HEK293 (cell line): Measurements from ENCODE around the gene CCDC77.

Experiments used
- CTCF ChIA-PET: fragments of 350-600 bp; formaldehyde crosslinking; extraction: SDS; loops from one replicate; lab custom pipeline; 2021; ENCODE audit warnings: antibody characterized with exemption; lab: Yijun Ruan, JAX
- POLR2A ChIA-PET: fragments of 300-600 bp; formaldehyde crosslinking; extraction: SDS; loops from one replicate; lab custom pipeline; 2020; ENCODE audit warnings: antibody characterized with exemption, inconsistent platforms; lab: Yijun Ruan, JAX
- H3K27ac ChIP-seq: fragments of 200-500 bp; sonication (Bioruptor generic); 2 replicates; pipeline ENCODE4 v1.5.1; 2014; ENCODE audit warnings: low read depth, low read length, control low read depth, inconsistent platforms; ENCODE audit errors: extremely low read depth
- H3K36me3 ChIP-seq, 2 experiments: fragments of 200-500 bp in 1 of 2; sonication (Bioruptor generic) in 1 of 2; 1 replicate in 1 of 2; 2 replicates in 1 of 2; pipeline ENCODE4 v1.5.1; 2014 to 2017; ENCODE audit warnings: inconsistent platforms in 2 of 2, low read length in 2 of 2; ENCODE audit not compliant: control insufficient read depth in 2 of 2, insufficient read depth in 1 of 2
- H3K4me1 ChIP-seq: fragments of 200-500 bp; sonication (Bioruptor generic); 2 replicates; pipeline ENCODE4 v1.5.1; 2014; ENCODE audit warnings: mild to moderate bottlenecking, low read length, inconsistent platforms; ENCODE audit not compliant: control insufficient read depth, insufficient read depth
- H3K4me3 ChIP-seq: 2 replicates; pipeline ENCODE4 v1.5.1; 2011; ENCODE audit warnings: low read depth, mild to moderate bottlenecking, control low read depth, low read length, moderate library complexity
- H3K9me3 ChIP-seq: fragments of 200-500 bp; sonication (Bioruptor generic); 2 replicates; pipeline ENCODE4 v1.5.1; 2014; ENCODE audit warnings: low read depth, low read length, inconsistent platforms; ENCODE audit not compliant: control insufficient read depth, insufficient read depth
- BCL11B ChIP-seq: fragments of 450-650 bp; formaldehyde crosslinking; IDR thresholded peaks from 2 replicates; pipeline ENCODE4 v1.5.1; 2016; ENCODE audit warnings: low read depth, missing biosample characterization, missing genetic modification characterization
- EGR2 ChIP-seq: fragments of 450-650 bp; formaldehyde crosslinking; IDR thresholded peaks from 2 replicates; pipeline ENCODE4 v1.5.1; 2016; ENCODE audit warnings: low read depth, missing biosample characterization, missing genetic modification characterization
- FEZF1 ChIP-seq: fragments of 450-650 bp; formaldehyde crosslinking; IDR thresholded peaks from 2 replicates; pipeline ENCODE4 v1.5.1; 2016; ENCODE audit warnings: missing biosample characterization, missing genetic modification characterization
- GFI1B ChIP-seq: fragments of 450-650 bp; formaldehyde crosslinking; IDR thresholded peaks from 2 replicates; pipeline ENCODE4 v1.5.1; 2016; ENCODE audit warnings: missing biosample characterization, missing genetic modification characterization
- KLF1 ChIP-seq: fragments of 450-650 bp; formaldehyde crosslinking; IDR thresholded peaks from 2 replicates; pipeline ENCODE4 v1.5.1; 2016; ENCODE audit warnings: missing biosample characterization, missing genetic modification characterization
- RBAK ChIP-seq: fragments of 450-650 bp; formaldehyde crosslinking; IDR thresholded peaks from 2 replicates; pipeline ENCODE4 v1.5.1; 2016; ENCODE audit warnings: missing biosample characterization, missing genetic modification characterization
- SETDB1 ChIP-seq: IDR thresholded peaks from one replicate; pipeline ENCODE4 v1.6.1; 2017; ENCODE audit warnings: mild to moderate bottlenecking, low read length, moderate library complexity, mixed read lengths; ENCODE audit not compliant: insufficient read length
- TRIM28 ChIP-seq: IDR thresholded peaks from 2 replicates; pipeline ENCODE4 v1.6.1; 2011; ENCODE audit warnings: low read length, control low read depth, borderline replicate concordance
- WT1 ChIP-seq: fragments of 450-650 bp; formaldehyde crosslinking; IDR thresholded peaks from 2 replicates; pipeline ENCODE4 v1.5.1; 2016; ENCODE audit warnings: missing biosample characterization, missing genetic modification characterization
- YY1 ChIP-seq: fragments of 450-650 bp; formaldehyde crosslinking; IDR thresholded peaks from 2 replicates; pipeline ENCODE4 v1.5.1; 2018; ENCODE audit warnings: missing biosample characterization, missing genetic modification characterization
- YY2 ChIP-seq: fragments of 450-650 bp; formaldehyde crosslinking; IDR thresholded peaks from 2 replicates; pipeline ENCODE4 v1.5.1; 2016; ENCODE audit warnings: missing biosample characterization, missing genetic modification characterization
- ZBTB1 ChIP-seq: fragments of 450-650 bp; formaldehyde crosslinking; IDR thresholded peaks from 2 replicates; pipeline ENCODE4 v1.5.1; 2016; ENCODE audit warnings: missing biosample characterization, missing genetic modification characterization
- ZBTB26 ChIP-seq: fragments of 450-650 bp; formaldehyde crosslinking; optimal IDR thresholded peaks from 2 replicates; pipeline ENCODE3; 2016; ENCODE audit warnings: missing biosample characterization, mild to moderate bottlenecking, missing genetic modification characterization
- ZBTB8A ChIP-seq: fragments of 450-650 bp; formaldehyde crosslinking; IDR thresholded peaks from 2 replicates; pipeline ENCODE4 v1.5.1; 2016; ENCODE audit warnings: missing biosample characterization, missing genetic modification characterization
- ZFHX2 ChIP-seq: fragments of 450-650 bp; formaldehyde crosslinking; conservative IDR thresholded peaks from 2 replicates; pipeline ENCODE4 v1.5.1; 2016; ENCODE audit warnings: missing biosample characterization, missing genetic modification characterization
- ZNF121 ChIP-seq: fragments of 450-650 bp; formaldehyde crosslinking; IDR thresholded peaks from 2 replicates; pipeline ENCODE4 v1.5.1; 2016; ENCODE audit warnings: missing biosample characterization, missing genetic modification characterization
- ZNF132 ChIP-seq: fragments of 450-650 bp; formaldehyde crosslinking; IDR thresholded peaks from 2 replicates; pipeline ENCODE4 v1.5.1; 2017; ENCODE audit warnings: missing biosample characterization, missing genetic modification characterization, borderline replicate concordance
- ZNF140 ChIP-seq: fragments of 450-650 bp; formaldehyde crosslinking; IDR thresholded peaks from 2 replicates; pipeline ENCODE4 v1.5.1; 2016; ENCODE audit warnings: missing biosample characterization, missing genetic modification characterization
- ZNF175 ChIP-seq: fragments of 450-650 bp; formaldehyde crosslinking; IDR thresholded peaks from 2 replicates; pipeline ENCODE4 v1.5.1; 2016; ENCODE audit warnings: missing biosample characterization, missing genetic modification characterization
- ZNF239 ChIP-seq: fragments of 450-650 bp; formaldehyde crosslinking; IDR thresholded peaks from 2 replicates; pipeline ENCODE4 v1.5.1; 2016; ENCODE audit warnings: missing biosample characterization, missing genetic modification characterization
- ZNF341 ChIP-seq: fragments of 450-650 bp; formaldehyde crosslinking; IDR thresholded peaks from 2 replicates; pipeline ENCODE4; 2016; ENCODE audit warnings: low read depth, missing biosample characterization, missing genetic modification characterization
- ZNF37A ChIP-seq: fragments of 450-650 bp; IDR thresholded peaks from 2 replicates; pipeline ENCODE4 v1.5.1; 2018; ENCODE audit warnings: missing biosample characterization, missing genetic modification characterization
- ZNF426 ChIP-seq: fragments of 450-650 bp; formaldehyde crosslinking; IDR thresholded peaks from 2 replicates; pipeline ENCODE4 v1.5.1; 2017; ENCODE audit warnings: missing biosample characterization, missing genetic modification characterization, mild to moderate bottlenecking, inconsistent platforms, moderate library complexity
- ZNF48 ChIP-seq: fragments of 450-650 bp; formaldehyde crosslinking; IDR thresholded peaks from 2 replicates; pipeline ENCODE4 v1.5.1; 2016; ENCODE audit warnings: missing biosample characterization, missing genetic modification characterization
- ZNF549 ChIP-seq: fragments of 450-650 bp; IDR thresholded peaks from 2 replicates; pipeline ENCODE4 v1.5.1; 2018; ENCODE audit warnings: missing biosample characterization, missing genetic modification characterization, mild to moderate bottlenecking, inconsistent platforms, moderate library complexity
- ZNF585B ChIP-seq: fragments of 450-650 bp; formaldehyde crosslinking; IDR thresholded peaks from 2 replicates; pipeline ENCODE4 v1.5.1; 2016; ENCODE audit warnings: missing biosample characterization, missing genetic modification characterization
- ZNF600 ChIP-seq: fragments of 450-650 bp; formaldehyde crosslinking; IDR thresholded peaks from 2 replicates; pipeline ENCODE4 v1.5.1; 2016; ENCODE audit warnings: missing biosample characterization, missing genetic modification characterization
- ZSCAN18 ChIP-seq: fragments of 450-650 bp; formaldehyde crosslinking; IDR thresholded peaks from 2 replicates; pipeline ENCODE4 v1.5.1; 2016; ENCODE audit warnings: missing biosample characterization, missing genetic modification characterization
- TF ChIP-seq, protein P1 (sequence below): fragments of 450-650 bp; formaldehyde crosslinking; IDR thresholded peaks from 2 replicates; pipeline ENCODE4 v1.5.1; 2016; ENCODE audit warnings: missing biosample characterization, missing genetic modification characterization
- TF ChIP-seq, protein P2 (sequence below): fragments of 450-650 bp; formaldehyde crosslinking; IDR thresholded peaks from 2 replicates; pipeline ENCODE4 v1.5.1; 2016; ENCODE audit warnings: missing biosample characterization, missing genetic modification characterization
- TF ChIP-seq, protein P3 (sequence below): fragments of 450-650 bp; formaldehyde crosslinking; IDR thresholded peaks from 2 replicates; pipeline ENCODE4; 2016; ENCODE audit warnings: missing biosample characterization, missing genetic modification characterization

CCDC77 gene

DNA sequence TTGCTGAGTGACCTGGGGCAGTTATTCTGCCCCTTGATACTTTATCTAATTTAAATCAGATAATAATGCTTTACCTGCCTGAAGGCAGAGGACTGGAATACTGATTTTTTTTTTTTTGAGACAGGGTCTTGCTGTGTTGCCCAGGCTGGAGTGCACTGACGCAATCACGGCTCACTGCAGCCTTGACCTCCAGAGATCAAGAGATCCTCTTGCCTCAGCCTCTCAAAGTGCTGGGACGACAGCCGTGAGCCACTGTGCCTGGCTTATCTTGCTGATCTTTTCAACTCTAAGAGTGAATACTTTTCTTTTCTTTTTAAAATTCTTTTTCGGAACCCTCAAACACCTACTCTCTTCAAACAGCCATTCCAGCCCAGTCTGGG, 57.6 kb downstream of the CCDC77 start:
- Histone ChIP-seq H3K27ac (no peak overlapping the region; the same call in 1 of the 2 replicates), H3K9me3 (no peaks in the 10 kb centered on the region), H3K36me3 (no peaks in the 10 kb centered on the region), H3K4me3 (peak overlapping the region; percentile 60), H3K4me1 (peaks cover 9% of the 10 kb centered on the region)
- CTCF ChIA-PET, result interaction anchor here (0.8 to 1.1 kb wide), 2 partner anchors 11 to 534 kb away, joined by 3 read pairs; no protein-coding TSS in a partner anchor
- POLR2A ChIA-PET, result no interaction called here
- TF ChIP-seq ZNF121 (tag by site-specific recombination), result peak; percentile 98
- TF ChIP-seq FEZF1 (tag by site-specific recombination), result no peak
- TF ChIP-seq, protein P1, sequence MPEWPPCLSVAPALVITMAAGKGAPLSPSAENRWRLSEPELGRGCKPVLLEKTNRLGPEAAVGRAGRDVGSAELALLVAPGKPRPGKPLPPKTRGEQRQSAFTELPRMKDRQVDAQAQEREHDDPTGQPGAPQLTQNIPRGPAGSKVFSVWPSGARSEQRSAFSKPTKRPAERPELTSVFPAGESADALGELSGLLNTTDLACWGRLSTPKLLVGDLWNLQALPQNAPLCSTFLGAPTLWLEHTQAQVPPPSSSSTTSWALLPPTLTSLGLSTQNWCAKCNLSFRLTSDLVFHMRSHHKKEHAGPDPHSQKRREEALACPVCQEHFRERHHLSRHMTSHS (tag by site-specific recombination), result no peak
- no peak for TF ChIP-seq ZNF48 (tag by site-specific recombination)
- TF ChIP-seq ZNF175 (tag by site-specific recombination), result no peak
- no peak for TF ChIP-seq KLF1
- TF ChIP-seq, protein P2, sequence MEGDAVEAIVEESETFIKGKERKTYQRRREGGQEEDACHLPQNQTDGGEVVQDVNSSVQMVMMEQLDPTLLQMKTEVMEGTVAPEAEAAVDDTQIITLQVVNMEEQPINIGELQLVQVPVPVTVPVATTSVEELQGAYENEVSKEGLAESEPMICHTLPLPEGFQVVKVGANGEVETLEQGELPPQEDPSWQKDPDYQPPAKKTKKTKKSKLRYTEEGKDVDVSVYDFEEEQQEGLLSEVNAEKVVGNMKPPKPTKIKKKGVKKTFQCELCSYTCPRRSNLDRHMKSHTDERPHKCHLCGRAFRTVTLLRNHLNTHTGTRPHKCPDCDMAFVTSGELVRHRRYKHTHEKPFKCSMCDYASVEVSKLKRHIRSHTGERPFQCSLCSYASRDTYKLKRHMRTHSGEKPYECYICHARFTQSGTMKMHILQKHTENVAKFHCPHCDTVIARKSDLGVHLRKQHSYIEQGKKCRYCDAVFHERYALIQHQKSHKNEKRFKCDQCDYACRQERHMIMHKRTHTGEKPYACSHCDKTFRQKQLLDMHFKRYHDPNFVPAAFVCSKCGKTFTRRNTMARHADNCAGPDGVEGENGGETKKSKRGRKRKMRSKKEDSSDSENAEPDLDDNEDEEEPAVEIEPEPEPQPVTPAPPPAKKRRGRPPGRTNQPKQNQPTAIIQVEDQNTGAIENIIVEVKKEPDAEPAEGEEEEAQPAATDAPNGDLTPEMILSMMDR (tag by site-specific recombination), result no peak
- no peak for TF ChIP-seq ZNF37A (tag by site-specific recombination)
- TF ChIP-seq RBAK (tag by site-specific recombination), result no peak
- no peak for TF ChIP-seq ZNF585B
- peak; percentile 55 for TF ChIP-seq SETDB1
- TF ChIP-seq ZNF140 (tag by site-specific recombination), result no peak
- no peak for TF ChIP-seq ZBTB1 (tag by site-specific recombination)
- no peak for TF ChIP-seq ZFHX2
- TF ChIP-seq, protein P3, sequence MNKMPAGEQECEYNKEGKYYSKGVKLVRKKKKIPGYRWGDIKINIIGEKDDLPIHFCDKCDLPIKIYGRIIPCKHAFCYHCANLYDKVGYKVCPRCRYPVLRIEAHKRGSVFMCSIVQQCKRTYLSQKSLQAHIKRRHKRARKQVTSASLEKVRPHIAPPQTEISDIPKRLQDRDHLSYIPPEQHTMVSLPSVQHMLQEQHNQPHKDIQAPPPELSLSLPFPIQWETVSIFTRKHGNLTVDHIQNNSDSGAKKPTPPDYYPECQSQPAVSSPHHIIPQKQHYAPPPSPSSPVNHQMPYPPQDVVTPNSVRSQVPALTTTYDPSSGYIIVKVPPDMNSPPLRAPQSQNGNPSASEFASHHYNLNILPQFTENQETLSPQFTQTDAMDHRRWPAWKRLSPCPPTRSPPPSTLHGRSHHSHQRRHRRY (tag by site-specific recombination), result no peak
- TF ChIP-seq ZNF239, result 0 out of 2 replicates have a peak, but pooled peaks have one; percentile 29
- no peak for TF ChIP-seq ZNF341 (tag by site-specific recombination)
- no peak for TF ChIP-seq ZNF132

DNA sequence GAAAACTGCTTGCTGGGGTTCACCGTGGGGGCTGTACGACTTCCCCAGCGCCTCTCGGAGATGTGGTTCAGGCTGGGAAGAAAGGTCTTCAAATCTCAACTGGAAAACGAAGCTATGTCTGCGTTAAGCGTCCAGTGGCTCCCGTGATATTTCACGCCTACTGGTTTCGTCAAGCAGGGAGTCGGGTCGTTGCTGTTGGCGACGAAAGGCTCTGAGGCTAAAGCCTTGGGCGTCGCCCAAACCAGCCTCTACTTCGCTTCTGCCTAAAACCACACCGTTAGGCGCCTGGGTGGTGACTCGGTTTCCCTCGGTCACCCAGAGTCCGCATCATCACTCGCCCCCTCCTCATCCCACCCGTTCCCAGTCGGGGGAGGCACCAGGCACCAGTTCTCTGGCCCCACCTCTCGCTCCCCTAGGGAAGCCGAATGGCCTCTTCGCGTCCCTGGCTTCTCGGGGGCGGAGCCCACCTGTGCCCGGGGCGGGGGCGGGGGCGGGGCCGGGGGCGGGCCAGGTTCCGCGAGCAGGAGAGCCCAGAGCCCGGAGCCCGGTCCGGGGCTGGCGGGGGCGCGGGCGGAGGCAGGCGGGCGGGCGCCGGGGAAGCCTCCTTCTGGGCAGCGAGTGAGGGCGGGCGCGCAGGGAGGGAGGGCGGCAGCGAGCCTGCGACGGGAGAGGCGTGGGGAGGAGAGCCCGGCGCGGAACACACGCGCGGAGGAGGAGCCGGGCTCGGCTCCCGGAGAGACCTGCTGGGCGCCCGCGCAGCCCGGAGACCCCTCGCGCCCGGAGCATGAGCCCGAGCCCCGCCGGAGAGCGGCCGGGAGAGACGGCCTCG, 58.2 kb downstream of the CCDC77 start, which contains the start of gene B4GALNT3:
Gene B4GALNT3 (plus strand): TSS at position 510 of the 829 bp plus-strand sequence. CDS start 438 bp downstream, outside the sequence.
- ChIA-PET CTCF (interaction anchor here (0.8 kb wide), 1 partner anchor 534 kb away, joined by 3 read pairs; no protein-coding TSS in a partner anchor), POLR2A (no interaction called here)
- Histone ChIP-seq H3K4me3 (peak within 1 kb of the TSS; percentile 60), H3K36me3 (no peaks in the 10 kb centered on the region), H3K27ac (peak within 1 kb of the TSS; percentile 51; the same call in 1 of the 2 replicates), H3K4me1 (peaks cover 9% of the 10 kb centered on the region), H3K9me3 (no peaks in the 10 kb centered on the region)
- TF ChIP-seq BCL11B (no peak), ZNF549 (tag by site-specific recombination) (no peak), ZBTB8A (tag by site-specific recombination) (peak; percentile 85), ZNF600 (tag by site-specific recombination) (no peak), ZSCAN18 (tag by site-specific recombination) (no peak), WT1 (tag by site-specific recombination) (no peak), YY1 (tag by site-specific recombination) (no peak), EGR2 (tag by site-specific recombination) (peak; percentile 78), ZNF341 (tag by site-specific recombination) (0 out of 2 replicates have a peak, but pooled peaks have one; percentile 24), GFI1B (tag by site-specific recombination) (no peak), TRIM28 (no peak), YY2 (tag by site-specific recombination) (no peak), ZBTB26 (tag by site-specific recombination) (no peak), ZNF426 (tag by site-specific recombination) (no peak)
